ENCODE data around the gene STEAP1.

Gene STEAP1

DNA sequence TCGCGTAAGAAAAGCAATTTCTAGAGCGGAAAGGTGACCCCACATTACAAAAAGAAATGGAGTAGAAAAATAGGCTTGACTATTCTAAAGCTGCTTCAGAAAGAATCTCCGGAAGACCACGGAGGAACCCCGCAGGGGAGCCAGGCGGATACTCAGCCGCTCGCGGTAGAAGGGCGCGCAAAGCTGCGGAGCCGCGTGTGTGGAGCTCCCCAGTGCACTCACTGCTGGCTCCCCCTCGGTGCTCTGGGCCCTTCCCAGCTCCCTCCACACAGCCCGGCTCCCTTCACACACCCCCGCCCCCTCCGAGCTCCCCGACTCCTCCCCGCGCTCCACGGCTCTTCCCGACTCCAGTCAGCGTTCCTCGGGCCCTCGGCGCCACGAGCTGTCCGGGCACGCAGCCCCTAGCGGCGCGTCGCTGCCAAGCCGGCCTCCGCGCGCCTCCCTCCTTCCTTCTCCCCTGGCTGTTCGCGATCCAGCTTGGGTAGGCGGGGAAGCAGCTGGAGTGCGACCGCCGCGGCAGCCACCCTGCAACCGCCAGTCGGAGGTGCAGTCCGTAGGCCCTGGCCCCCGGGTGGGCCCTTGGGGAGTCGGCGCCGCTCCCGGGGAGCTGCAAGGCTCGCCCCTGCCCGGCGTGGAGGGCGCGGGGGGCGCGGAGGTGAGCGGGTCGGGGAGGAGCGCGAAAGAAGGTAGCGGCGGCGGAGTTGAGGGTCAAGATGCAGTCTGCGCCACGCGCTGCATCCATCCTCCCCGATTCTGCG is 57.3 kb downstream of the STEAP1 start, which contains the start of gene STEAP2:
STEAP2 (plus strand) TSS at position 350 of the 758 bp plus-strand sequence. CDS start 13,343 bp downstream, outside the sequence.
- no peak for DNase-seq (ENCODE audit: low read depth in 1 of 2, low spot score in 1 of 2)

DNA sequence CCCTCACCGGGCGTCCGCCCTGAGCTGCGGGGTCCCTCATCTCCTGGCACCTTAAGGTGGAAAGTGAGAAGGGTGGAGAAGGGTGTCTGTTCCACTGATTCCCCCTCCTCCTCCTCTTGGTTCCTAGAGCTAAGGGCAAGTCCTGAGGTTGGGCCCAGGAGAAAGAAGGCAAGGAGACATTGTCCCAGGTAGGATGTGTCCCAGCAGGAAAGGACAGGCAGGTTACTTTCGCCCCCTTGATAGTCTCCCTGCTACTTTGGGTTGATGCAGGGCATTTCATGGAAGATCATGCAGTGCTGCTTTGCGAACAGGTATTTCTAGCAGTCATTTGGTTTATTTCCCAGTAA is 57.9 kb downstream of the STEAP1 start:
- no peak for DNase-seq (ENCODE audit: low read depth in 1 of 2, low spot score in 1 of 2)

DNA sequence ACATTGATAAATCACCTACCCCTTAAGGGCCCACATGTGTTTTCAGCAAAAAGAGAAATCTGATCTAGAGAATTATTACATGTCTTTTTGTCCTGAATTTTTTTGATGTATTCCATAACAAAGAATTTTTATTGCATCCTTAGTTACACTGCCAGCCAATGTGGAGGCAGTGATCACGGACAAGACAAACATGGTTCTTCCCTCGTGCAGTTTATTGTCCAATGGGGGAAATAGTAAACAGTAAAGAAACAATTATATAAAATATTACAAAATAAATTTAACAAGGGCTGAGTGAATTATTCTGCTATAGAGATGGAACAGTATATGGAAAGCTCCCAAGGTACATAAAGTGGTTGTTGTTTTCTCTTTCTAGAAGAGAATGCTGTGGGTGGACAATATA is 59.3 kb downstream of the STEAP1 start:
- DNase-seq (ENCODE audit: low read depth in 1 of 2, low spot score in 1 of 2): no peak

Measured in activated CD4-positive, alpha-beta T cell treated with anti-CD3 and anti-CD28 coated beads, Interleukin-2, amount 50 U/mL, for 24 hours (primary cell).